IgD-negative memory B cell (primary cell): ENCODE measurements around the gene IFNA14. TPM values are rescaled to one million over a fixed set of nuclear protein-coding genes. Genes with fewer than 3 reads are reported as not detected.
"Not testable (repeated sequence)": the region's sequence is repeated elsewhere in the genome, so short reads cannot be mapped to it uniquely, and the experiment has no call there.

Experiments used
- H3K27ac Mint-ChIP-seq, 3 donors: one replicate each; pipeline ENCODE4 v1.8.0; 2020 to 2022; ENCODE audit warnings: mild to moderate bottlenecking in 3 of 3, mixed read lengths in 3 of 3, moderate library complexity in 1 of 3
- H3K27me3 Mint-ChIP-seq: one replicate; pipeline ENCODE4 v1.8.0; 2021; ENCODE audit warnings: mixed read lengths
- H3K36me3 Mint-ChIP-seq: one replicate; pipeline ENCODE4 v1.8.0; 2020; ENCODE audit warnings: mild to moderate bottlenecking, mixed read lengths
- H3K4me1 Mint-ChIP-seq, 3 donors: one replicate each; pipeline ENCODE4 v1.8.0; 2020 to 2022; ENCODE audit warnings: mixed read lengths in 3 of 3, mild to moderate bottlenecking in 1 of 3
- H3K4me3 Mint-ChIP-seq, 4 donors: one replicate each; pipeline ENCODE4 v1.8.0; 2020 to 2022; ENCODE audit warnings: mild to moderate bottlenecking in 4 of 4, mixed read lengths in 4 of 4, moderate library complexity in 3 of 4
- H3K9me3 Mint-ChIP-seq, 3 donors: one replicate each; pipeline ENCODE4 v1.8.0; 2020 to 2021; ENCODE audit warnings: mixed read lengths in 3 of 3, mild to moderate bottlenecking in 1 of 3
- polyA plus RNA-seq: library from polyadenylated mRNA; unstranded; fragments of 300-500 nt; fragmentation: Illumina TruSeq; gene quantifications from one replicate; pipeline ENCODE4 v1.2.3, GENCODE V29; 2021

The IFNA14 gene
- polyA plus RNA-seq, 1 donor from 2014 or later = not detected

DNA sequence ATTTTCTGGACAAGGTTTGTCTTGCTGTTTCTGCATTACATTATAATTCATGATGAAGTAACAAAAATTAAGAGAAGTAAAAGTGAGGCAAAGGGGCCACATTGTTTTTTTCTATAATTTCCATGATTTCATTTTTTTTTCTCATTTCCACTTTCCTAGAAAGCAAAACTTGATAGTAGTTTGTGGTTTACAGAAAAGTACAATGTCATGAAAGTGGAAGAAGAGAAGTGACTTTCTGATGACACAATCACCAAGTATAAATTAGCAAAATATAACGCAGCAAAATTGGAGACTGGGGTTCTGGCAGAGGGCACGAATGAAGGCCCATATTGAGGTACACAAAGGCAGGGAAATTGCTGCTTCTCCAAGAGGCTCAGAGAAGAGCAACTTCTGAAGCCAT, 5.0 kb upstream of the IFNA14 start:
- Mint-ChIP-seq H3K36me3 (no peaks in the 10 kb centered on the region), H3K4me3 (no peak overlapping the region), H3K27me3 (peaks cover 9% of the 10 kb centered on the region), H3K4me1 (no peaks in the 10 kb centered on the region), H3K27ac (no peak overlapping the region), H3K9me3 (no peaks in the 10 kb centered on the region)

DNA sequence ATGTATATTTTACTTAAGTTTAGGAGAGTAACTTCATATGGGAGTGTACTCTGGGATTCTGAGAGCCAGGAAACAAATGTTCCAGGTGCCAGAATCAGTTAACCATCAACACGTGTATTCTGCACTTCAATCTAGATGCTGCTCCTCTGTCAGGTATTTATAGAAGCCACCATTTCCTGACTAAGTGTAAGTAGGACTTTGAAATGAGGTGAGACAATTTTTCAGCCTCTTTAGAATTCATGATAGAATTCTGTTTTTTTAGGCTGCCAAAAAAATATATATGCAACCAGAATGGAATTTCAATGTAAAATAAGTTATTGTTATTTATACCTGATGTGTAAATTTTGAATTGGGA, 3.5 kb downstream of the IFNA14 start:
- H3K27ac Mint-ChIP-seq = peak overlapping the region in 1 of 3 donors; percentile 1
- H3K36me3 Mint-ChIP-seq, H3K4me1 Mint-ChIP-seq, H3K27me3 Mint-ChIP-seq, H3K4me3 Mint-ChIP-seq, H3K9me3 Mint-ChIP-seq: not testable (repeated sequence)

DNA sequence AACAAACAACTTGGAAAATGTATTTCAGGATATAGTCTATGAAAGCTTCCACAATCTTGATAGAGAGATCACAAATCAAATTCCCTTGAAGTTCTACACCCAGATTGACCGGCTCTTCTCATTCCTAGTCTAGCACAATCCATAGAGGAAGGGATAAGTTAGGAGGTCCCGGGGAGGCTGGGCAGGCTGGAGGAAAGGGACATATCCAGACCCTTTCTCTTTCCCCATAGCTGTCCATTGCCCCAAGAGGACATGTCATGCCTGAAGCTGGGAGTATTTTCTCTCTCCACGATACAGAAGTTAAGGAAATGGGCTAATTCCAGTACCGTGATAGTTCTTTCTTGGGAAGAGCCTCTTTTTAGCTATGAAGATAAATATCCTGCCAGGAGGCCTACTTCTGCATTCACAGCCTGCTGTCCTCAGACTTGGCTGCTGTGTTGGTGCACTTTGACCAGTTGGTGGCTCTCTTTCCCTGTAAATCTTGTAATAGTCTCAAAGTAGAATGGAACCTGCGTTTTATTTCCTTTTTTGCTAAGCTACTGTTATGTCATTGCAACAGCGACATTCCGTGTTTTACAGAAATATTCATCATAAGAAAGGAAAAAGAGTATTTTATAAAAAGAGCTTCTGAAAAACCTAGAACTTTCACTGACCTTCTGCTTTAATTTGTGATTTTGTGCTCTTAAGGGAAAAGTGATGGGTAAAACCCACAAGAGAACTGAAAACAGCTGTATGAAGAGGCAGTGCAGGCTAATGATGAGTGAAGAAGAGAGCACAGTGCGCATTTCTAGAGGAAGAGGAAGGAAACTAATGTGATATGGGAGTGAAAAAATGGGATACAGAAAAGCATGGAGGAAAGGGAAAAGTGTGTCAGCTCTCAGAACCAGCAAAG, 4.1 kb downstream of the IFNA14 start:
- H3K27ac Mint-ChIP-seq = peak overlapping the region in 1 of 3 donors; percentile 1
- H3K4me3 Mint-ChIP-seq = peak overlapping the region in 1 of 4 donors; percentile 1
- H3K9me3 Mint-ChIP-seq, H3K27me3 Mint-ChIP-seq, H3K4me1 Mint-ChIP-seq, H3K36me3 Mint-ChIP-seq: not testable (repeated sequence)

DNA sequence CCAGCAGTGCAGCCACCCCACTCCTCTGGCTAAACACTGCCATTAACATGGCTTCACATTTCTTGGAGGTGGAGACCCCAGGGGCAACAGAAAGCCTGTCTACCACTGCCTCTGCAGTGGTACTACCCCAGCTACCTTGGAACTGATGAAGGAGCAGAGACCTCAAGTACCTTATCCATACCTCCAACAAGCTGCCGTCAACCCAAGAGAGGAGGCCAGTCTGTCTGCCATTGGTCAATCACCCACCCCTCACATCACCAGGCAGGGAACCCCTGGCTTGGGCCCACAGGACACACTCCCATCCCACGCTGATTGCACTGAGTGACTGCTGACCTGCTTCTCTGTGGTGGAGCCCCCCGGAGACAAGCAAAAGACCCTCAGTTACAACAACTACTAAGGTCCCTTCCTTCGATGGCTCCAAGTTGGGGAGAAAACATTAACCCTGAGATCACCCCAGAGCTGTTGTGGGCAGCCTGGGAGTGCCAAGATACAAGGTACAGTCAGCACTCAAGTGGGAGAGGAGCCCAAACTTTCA, 5.6 kb downstream of the IFNA14 start:
- H3K4me3 Mint-ChIP-seq = no peak overlapping the region
- H3K27me3 Mint-ChIP-seq = peaks cover 3% of the 10 kb centered on the region
- H3K9me3 Mint-ChIP-seq = no peaks in the 10 kb centered on the region
- H3K4me1 Mint-ChIP-seq = peaks cover 0 to 6% (median 0%) of the 10 kb centered on the region in 3 donors
- no peaks in the 10 kb centered on the region for H3K36me3 Mint-ChIP-seq
- no peak overlapping the region for H3K27ac Mint-ChIP-seq

DNA sequence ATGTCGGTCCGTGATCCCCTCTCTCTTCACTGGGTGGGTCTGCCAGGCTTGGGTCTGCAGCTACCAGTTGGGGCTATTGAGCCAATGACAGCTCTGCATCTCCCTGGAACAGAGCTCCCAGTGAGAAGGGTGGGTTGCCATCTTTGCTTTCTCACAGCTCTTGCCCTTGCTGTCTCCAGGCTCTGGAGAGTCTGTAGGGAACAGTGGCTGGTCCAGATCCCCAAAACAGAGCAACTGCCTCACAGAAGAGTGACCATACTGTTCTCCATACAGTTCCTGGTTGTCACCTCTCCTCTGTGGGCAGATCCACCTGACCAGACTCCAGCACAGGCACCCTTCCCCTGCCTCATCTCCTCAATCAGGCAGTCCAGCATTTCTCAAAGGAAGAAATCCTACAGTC, 6.5 kb downstream of the IFNA14 start:
- Mint-ChIP-seq H3K36me3 (no peaks in the 10 kb centered on the region), H3K27me3 (peaks cover 3% of the 10 kb centered on the region), H3K9me3 (no peaks in the 10 kb centered on the region), H3K4me1 (peaks cover 0 to 6% (median 0%) of the 10 kb centered on the region in 3 donors), H3K27ac (no peak overlapping the region), H3K4me3 (no peak overlapping the region)

DNA sequence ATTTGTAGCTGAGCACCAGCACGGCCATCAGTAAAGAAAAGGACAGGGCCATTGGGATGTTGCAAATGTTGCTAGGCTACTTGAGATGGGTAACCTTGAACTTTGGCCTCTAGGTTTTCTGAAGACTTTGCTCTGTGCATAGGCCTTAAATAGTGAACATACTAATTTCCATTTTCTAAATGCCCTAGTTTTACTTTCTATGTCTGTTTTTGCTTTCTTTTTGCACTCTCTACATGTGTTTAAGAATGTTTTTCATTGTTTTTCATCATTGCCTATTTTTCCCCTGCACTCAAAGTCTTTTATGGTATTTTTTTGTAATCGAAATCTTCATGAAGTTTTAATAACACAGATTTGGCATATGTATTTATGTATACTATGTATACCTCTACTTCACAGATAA, 11.7 kb downstream of the IFNA14 start, which contains the start of gene IFNA17:
Gene IFNA17 (minus strand): TSS at position 101 of the 400 bp plus-strand sequence. CDS start 49 bp downstream, at position 52.
- peaks cover 2% of the 10 kb centered on the region for H3K27me3 Mint-ChIP-seq
- no peaks in the 10 kb centered on the region for H3K36me3 Mint-ChIP-seq
- no peaks in the 10 kb centered on the region for H3K9me3 Mint-ChIP-seq
- no peak within 1 kb of the TSS for H3K4me3 Mint-ChIP-seq
- no peak within 1 kb of the TSS for H3K27ac Mint-ChIP-seq
- no peaks in the 10 kb centered on the region for H3K4me1 Mint-ChIP-seq

DNA sequence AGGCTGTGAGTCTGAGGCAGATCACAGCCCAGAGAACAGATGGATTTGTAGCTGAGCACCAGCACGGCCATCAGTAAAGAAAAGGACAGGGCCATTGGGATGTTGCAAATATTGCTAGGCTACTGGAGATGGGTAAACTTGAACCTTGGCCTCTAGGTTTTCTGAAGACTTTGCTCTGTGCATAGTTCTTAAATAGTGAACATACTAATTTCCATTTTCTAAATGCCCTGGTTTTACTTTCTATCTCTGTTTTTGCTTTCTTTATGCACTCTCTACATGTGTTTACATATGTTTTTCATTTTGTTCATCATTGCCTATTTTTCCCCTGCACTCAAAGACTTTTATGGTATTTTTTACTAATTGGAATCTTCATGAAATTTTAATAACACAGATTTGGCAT, 22.6 kb downstream of the IFNA14 start, which contains the start of gene IFNA16:
Gene IFNA16 (minus strand): TSS at position 101 of the 400 bp plus-strand sequence. CDS start 6 bp downstream, at position 95.
- H3K27me3 Mint-ChIP-seq = peaks cover 14% of the 10 kb centered on the region
- not testable (repeated sequence) for H3K4me1 Mint-ChIP-seq, H3K27ac Mint-ChIP-seq, H3K9me3 Mint-ChIP-seq, H3K36me3 Mint-ChIP-seq, H3K4me3 Mint-ChIP-seq

DNA sequence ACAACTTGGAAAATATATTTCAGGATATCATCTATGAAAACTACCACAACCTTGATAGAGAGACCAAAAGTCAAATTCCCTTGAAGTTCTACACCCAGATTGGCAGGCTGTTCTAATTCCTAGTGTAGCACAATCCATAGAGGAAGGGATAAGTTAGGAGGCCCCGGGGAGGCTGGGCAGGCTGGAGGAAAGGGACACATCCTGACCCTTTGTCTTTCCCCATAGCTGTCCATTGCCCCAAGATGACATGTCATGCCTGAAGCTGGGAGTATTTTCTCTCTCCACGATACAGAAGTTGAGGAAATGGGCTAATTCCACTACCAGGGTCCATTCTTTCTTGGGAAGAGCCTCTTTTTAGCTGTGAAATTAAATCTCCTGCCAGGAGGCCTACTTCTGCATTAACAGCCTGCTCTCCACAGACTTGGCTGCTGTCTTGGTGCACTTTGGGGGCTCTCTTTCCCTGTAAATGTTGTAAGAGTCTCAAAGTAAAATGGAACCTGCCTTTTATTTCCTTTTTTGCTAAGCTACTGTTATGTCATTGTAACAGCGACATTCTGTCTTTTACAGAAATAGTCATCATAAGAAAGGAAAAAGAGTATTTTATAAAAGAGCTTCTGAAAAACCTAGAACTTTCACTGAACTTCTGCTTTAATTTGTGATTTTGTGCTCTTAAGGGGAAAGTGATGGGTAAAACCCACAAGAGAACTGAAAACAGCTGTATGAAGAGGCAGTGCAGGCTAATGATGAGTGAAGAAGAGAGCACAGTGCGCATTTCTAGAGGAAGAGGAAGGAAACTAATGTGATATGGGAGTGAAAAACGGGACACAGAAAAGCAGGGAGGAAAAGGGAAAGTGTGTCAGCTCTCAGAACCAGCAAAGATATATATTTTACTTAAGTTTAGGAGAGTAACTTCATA, 26.1 kb downstream of the IFNA14 start:
- H3K27me3 Mint-ChIP-seq, H3K9me3 Mint-ChIP-seq, H3K36me3 Mint-ChIP-seq, H3K27ac Mint-ChIP-seq, H3K4me3 Mint-ChIP-seq, H3K4me1 Mint-ChIP-seq: not testable (repeated sequence)

DNA sequence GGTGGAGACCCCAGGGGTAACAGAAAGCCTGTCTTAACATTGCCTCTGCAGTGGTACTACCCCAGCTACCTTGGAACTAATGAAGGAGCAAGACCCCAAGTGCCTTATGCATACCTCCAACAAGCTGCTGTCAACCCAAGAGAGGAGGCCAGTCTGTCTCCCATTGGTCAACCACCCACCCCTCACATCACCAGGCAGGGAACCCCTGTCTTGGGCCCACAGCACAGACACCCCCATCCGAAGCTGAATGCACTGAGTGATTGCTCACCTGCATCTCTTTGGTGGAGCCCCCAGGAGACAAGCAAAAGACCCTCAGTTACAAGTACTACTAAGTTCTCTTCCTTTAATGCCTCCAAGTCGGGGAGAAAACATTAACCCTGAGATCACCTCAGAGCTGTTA, 27.6 kb downstream of the IFNA14 start:
- not testable (repeated sequence) for H3K27me3 Mint-ChIP-seq, H3K36me3 Mint-ChIP-seq, H3K27ac Mint-ChIP-seq, H3K4me1 Mint-ChIP-seq, H3K4me3 Mint-ChIP-seq, H3K9me3 Mint-ChIP-seq

DNA sequence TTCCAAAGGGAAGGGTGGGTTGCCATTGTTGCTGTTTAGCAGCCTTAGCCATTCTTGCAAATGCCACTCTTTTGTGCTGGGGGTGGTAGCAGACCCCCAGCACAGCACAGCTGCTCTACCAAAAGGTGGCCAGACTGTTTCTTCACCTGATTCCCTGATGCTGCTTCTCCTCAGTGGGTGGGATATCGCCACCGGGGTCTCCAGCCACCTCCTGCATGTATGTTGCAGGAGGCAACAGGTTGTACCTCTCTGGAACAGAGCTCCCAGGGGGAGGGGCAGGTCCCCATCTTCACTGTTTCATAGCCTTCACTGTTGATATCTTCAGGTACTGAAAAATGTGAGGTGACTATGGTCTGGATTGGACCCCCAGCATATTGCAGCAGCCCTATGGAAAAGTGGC, 29.0 kb downstream of the IFNA14 start:
- not testable (repeated sequence) for H3K36me3 Mint-ChIP-seq, H3K4me3 Mint-ChIP-seq, H3K4me1 Mint-ChIP-seq, H3K9me3 Mint-ChIP-seq, H3K27ac Mint-ChIP-seq, H3K27me3 Mint-ChIP-seq

DNA sequence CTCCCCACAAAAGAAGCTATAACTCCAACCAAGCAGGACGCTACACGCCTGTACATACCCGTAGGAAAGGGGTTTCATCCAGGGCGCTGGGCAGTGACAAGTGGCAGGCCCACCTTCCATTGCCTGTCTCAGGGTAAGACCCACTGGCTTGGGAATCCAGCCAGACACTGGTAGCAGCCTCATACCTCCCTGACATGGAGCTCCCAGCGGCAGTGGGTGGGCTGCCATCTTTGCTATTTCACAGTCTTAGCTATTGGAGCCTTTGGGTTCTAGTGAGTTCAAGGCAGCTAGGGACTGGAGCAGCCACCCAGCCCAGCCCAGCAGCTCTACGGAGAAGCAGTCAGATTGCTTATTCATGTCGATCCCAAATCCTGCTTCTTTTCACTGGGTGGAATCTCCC, 29.5 kb downstream of the IFNA14 start:
- Mint-ChIP-seq H3K4me1 (peaks cover 2 to 5% (median 2%) of the 10 kb centered on the region in 3 donors), H3K27ac (no peak overlapping the region), H3K27me3 (peaks cover 4% of the 10 kb centered on the region), H3K4me3 (no peak overlapping the region), H3K36me3 (peaks cover 2% of the 10 kb centered on the region), H3K9me3 (peaks cover 0 to 2% (median 0%) of the 10 kb centered on the region in 3 donors)

DNA sequence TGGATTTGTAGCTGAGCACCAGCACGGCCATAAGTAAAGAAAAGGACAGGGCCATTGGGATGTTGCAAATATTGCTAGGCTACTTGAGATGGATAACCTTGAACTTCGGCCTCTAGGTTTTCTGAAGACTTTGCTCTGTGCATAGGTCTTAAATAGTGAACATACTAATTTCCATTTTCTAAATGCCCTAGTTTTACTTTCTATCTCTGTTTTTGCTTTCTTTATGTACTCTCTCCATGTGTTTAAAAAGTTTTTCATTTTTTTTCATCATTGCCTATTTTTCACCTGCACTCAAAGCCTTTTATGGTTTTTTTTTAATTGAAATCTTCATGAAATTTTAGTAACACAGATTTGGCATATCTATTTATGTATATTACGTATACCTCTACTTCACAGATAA, 32.8 kb downstream of the IFNA14 start, which contains the start of gene IFNA10:
Gene IFNA10 (minus strand): TSS at position 101 of the 400 bp plus-strand sequence. CDS start 46 bp downstream, at position 55.
- H3K27ac Mint-ChIP-seq, H3K36me3 Mint-ChIP-seq, H3K27me3 Mint-ChIP-seq, H3K9me3 Mint-ChIP-seq, H3K4me3 Mint-ChIP-seq, H3K4me1 Mint-ChIP-seq: not testable (repeated sequence)

DNA sequence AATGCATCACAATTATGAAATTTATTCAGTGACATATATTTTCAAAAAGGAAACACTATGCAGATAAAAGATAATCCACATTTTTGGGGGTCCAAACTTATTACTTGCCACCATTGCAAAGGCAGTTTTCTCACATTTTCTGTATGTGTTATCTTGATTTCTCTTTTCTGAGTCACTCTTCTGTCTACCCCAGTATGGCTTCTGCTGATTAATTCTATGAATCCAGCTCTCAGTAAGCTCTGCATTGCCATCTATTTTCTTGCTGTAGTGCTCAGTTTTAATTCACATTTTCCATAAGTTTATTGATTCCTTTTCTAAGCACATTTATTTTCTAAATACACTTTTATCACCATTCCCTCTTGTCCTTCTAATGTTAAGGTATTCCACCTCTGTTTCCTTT, 34.6 kb downstream of the IFNA14 start:
- H3K9me3 Mint-ChIP-seq = peaks cover 0 to 4% (median 3%) of the 10 kb centered on the region in 3 donors
- H3K36me3 Mint-ChIP-seq = peaks cover 2% of the 10 kb centered on the region
- no peaks in the 10 kb centered on the region for H3K4me1 Mint-ChIP-seq
- no peak overlapping the region for H3K27ac Mint-ChIP-seq
- peaks cover 15% of the 10 kb centered on the region for H3K27me3 Mint-ChIP-seq
- no peak overlapping the region for H3K4me3 Mint-ChIP-seq

DNA sequence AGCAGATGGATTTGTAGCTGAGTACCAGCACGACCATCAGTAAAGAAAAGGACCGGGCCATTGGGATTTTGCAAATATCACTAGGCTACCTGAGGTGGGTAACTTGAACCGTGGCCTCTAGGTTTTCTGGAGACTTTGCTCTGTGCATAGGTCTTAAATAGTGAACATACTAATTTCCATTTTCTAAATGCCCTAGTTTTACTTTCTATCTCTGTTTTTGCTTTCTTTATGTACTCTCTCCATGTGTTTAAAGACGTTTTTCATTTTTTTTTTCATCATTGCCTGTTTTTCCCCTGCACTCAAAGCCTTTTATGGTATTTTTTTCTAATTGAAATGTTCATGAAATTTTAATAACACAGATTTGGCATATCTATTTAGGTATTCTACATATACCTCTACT, 37.7 kb downstream of the IFNA14 start, which contains the start of gene IFNA7:
Gene IFNA7 (minus strand): TSS at position 101 of the 400 bp plus-strand sequence. CDS start 40 bp downstream, at position 61.
- H3K27ac Mint-ChIP-seq, H3K36me3 Mint-ChIP-seq, H3K4me1 Mint-ChIP-seq, H3K4me3 Mint-ChIP-seq, H3K9me3 Mint-ChIP-seq: not testable (repeated sequence)
- H3K27me3 Mint-ChIP-seq = peaks cover 15% of the 10 kb centered on the region
